ENCODE results near the gene CLDN2. TPM values are rescaled to one million over a fixed set of nuclear protein-coding genes. Genes with fewer than 3 reads are reported as not detected.

Gene CLDN2
- total RNA-seq, 1 donor = not detected

DNA sequence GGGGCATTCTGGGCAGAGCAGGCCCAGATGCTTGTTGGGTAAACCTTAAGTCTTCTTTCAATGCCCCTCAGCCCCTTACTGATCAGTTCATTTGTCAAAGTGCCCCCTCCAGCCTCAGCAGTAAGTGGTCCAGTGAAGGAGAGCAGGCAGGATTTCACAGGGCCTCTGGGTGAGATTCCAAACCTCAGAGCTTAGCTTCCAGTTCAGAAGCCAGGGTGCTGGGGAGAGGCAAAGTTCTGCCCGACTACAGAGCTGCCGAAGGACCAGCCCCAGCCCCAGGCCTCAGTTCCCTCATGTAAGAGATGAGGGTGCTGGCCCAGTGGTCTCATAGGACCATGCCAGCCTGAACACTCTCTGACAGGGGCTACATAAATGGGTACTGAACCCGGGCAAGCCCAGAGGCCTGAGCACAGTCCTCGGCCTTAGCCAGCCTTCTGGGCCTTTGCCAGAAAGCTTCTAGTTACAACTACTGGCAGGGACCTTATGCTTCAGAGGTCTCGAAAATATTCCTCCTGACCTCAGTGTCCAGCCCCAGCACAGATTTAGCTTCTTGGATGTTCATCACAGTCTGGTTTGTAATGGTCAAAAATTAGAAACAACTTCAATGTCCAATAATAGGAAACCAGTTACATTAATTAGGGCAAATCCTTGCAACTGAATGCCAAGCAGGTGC is 16.2 kb upstream of the CLDN2 start:
- H3K9me3 ChIP-seq (ENCODE audit: low read depth, low read length) = no peaks in the 10 kb centered on the region

DNA sequence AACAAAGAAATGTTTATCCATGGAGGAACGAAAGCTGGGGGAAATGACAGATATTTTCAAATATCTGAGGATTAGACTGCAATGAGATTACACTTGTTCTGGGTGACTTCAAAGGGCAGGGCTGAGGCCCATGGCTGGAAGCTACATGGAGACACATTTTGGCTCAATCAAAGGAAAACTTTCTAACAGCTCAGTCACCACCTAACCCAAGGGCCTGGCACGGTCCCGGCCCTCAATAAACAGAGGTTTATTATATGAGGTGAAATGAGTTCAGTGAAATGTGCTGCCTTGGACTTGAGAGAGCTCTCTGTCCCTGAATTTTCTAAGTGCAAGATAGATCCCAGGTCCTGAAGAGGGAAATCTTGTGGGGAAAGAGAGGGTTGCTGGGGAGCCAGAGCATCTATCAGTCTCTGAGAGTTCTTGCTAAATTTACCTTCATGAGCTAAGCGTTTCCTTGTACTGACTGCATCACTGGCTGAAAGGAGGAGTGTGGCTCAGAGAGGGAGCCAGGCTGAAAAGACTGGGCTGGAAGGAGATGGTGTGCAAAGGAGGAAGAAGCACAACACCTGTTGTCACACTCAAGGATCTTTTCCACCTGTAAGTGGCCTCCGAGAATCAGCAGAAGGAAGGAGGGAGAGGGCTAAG is 15.0 kb upstream of the CLDN2 start:
- Histone ChIP-seq H3K27me3 (ENCODE audit: insufficient read depth, low read length) (no peaks in the 10 kb centered on the region), H3K4me3 (ENCODE audit: low read length) (no peak overlapping the region), H3K4me1 (ENCODE audit: insufficient read depth, low read length) (no peaks in the 10 kb centered on the region), H3K9me3 (ENCODE audit: low read depth, low read length) (no peaks in the 10 kb centered on the region)

More for the DNA sequence above, 16.2 kb upstream of the CLDN2 start:
- Histone ChIP-seq H3K4me1 (ENCODE audit: insufficient read depth, low read length) (no peaks in the 10 kb centered on the region), H3K27me3 (ENCODE audit: insufficient read depth, low read length) (no peaks in the 10 kb centered on the region), H3K4me3 (ENCODE audit: low read length) (no peak overlapping the region)

DNA sequence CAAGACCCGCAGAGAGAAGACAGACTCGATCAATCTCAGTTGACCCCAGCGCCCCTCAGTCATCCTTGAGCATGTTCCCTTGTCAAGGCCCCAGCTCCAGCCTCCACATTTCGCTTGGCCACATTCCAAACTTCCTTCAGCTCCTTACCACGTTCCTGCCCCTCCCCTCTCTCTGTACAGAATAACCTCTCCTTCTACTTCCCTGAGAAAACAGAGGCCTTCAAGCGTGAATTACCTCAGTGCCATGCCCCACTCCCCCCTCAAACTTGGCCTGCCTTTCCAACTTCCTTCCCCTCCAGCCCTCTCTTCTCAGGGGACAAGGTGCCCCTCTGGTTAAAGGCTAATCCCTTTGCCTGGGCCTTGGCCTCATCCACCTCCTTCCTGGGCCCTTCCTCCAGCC is 13.8 kb upstream of the CLDN2 start:
- no peak overlapping the region for H3K4me3 ChIP-seq (ENCODE audit: low read length)
- H3K4me1 ChIP-seq (ENCODE audit: insufficient read depth, low read length) = no peaks in the 10 kb centered on the region
- no peaks in the 10 kb centered on the region for H3K9me3 ChIP-seq (ENCODE audit: low read depth, low read length)
- H3K27me3 ChIP-seq (ENCODE audit: insufficient read depth, low read length) = no peaks in the 10 kb centered on the region

DNA sequence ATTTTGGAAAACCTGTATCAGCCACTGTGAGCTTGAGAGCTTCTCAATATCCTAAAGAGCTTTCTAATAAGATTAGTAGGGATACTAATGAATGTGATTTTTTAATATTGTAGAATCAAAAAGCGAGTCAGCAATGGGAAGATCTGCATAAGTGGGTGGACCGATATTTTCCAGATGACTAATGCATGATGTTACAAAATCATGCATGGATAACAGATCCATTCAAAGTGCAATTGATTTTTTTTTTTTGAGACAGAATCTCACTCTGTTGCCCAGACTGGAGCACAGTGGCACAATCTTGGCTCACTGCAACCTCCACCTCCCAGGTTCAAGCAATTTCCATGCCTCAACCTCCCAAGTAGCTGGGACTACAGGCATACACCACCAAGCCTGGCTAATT is 7.3 kb upstream of the CLDN2 start:
- H3K27me3 ChIP-seq (ENCODE audit: insufficient read depth, low read length) = no peaks in the 10 kb centered on the region
- H3K4me1 ChIP-seq (ENCODE audit: insufficient read depth, low read length) = no peaks in the 10 kb centered on the region
- H3K4me3 ChIP-seq (ENCODE audit: low read length) = no peak overlapping the region
- no peaks in the 10 kb centered on the region for H3K9me3 ChIP-seq (ENCODE audit: low read depth, low read length)

DNA sequence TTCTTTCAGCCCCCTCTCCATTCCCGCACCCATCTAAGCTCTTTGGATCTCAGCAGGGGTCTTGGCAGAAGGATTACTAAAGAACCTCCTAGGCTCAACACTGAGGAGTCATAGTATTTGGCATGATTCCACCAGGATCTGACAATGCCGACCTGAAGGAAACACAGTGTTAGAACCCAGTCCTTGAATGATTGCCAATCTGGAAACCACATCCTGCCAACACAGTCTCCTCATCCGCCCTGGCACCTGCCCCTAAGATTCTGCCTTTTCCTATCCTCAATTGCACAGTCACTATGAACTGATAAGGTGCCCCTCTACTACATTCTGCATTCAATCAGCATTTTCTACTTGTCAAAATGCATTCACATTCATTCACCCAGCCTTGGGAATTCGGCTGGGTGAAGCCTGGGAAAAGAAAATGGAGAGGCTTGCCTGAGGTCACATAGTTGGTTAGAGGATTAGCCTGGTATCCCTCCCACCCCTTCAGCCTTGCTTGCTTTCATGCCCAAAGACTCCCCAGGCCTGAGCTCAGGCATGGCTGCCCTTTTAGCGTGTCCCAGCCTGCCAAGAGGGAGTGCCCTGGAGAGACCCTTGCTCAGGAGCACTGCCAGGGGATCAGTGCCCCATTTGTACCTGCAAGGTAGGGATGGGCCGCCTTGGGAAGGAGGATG is 2.2 kb upstream of the CLDN2 start:
- no peaks in the 10 kb centered on the region for H3K9me3 ChIP-seq (ENCODE audit: low read depth, low read length)
- H3K4me1 ChIP-seq (ENCODE audit: insufficient read depth, low read length) = peaks cover 4% of the 10 kb centered on the region
- H3K27me3 ChIP-seq (ENCODE audit: insufficient read depth, low read length) = no peaks in the 10 kb centered on the region
- no peak overlapping the region for H3K4me3 ChIP-seq (ENCODE audit: low read length)

DNA sequence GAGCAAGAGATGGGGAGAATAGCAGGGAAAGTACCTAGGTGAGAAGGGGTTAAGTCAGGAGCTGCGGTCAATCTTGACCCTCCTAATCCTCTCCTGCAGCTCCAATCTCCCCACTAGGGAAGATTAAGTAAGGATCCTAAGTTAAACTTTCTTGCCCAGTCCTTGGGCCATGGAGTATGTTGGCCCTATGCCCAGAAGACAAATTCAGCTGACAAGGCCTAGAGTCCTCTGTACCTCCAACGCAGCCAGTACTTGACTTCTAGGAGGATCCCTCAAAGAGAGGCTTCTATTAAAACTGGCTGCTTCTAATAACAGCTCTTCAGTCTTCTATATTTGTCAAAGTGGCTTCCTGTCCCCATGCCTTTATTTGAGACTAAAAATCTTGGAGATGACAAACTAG is 1.4 kb downstream of the CLDN2 start:
- no peaks in the 10 kb centered on the region for H3K9me3 ChIP-seq (ENCODE audit: low read depth, low read length)
- peaks cover 4% of the 10 kb centered on the region for H3K4me1 ChIP-seq (ENCODE audit: insufficient read depth, low read length)
- no peak overlapping the region for H3K4me3 ChIP-seq (ENCODE audit: low read length)
- no peaks in the 10 kb centered on the region for H3K27me3 ChIP-seq (ENCODE audit: insufficient read depth, low read length)

DNA sequence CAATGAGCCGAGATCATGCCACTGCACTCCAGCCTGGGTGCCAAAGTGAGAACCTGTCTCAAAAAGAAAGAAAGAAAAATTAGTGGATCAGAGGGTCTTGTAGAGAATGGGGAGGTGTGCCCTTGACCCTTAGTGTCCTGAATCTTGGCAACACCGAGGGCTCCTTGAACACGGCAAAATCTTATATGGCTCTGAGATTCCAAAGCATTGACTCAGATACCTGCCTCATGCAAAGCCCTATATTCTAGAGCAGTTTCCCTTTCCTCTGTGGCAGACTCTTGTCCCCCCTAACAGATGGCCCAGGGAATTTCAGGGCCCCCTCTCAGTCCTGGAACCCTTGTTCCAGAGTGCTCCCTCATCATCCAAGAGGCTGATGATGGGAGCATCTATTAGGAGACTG is 6.8 kb downstream of the CLDN2 start:
- Histone ChIP-seq H3K9me3 (ENCODE audit: low read depth, low read length) (no peaks in the 10 kb centered on the region), H3K4me3 (ENCODE audit: low read length) (no peak overlapping the region), H3K27me3 (ENCODE audit: insufficient read depth, low read length) (no peaks in the 10 kb centered on the region), H3K4me1 (ENCODE audit: insufficient read depth, low read length) (no peaks in the 10 kb centered on the region)

DNA sequence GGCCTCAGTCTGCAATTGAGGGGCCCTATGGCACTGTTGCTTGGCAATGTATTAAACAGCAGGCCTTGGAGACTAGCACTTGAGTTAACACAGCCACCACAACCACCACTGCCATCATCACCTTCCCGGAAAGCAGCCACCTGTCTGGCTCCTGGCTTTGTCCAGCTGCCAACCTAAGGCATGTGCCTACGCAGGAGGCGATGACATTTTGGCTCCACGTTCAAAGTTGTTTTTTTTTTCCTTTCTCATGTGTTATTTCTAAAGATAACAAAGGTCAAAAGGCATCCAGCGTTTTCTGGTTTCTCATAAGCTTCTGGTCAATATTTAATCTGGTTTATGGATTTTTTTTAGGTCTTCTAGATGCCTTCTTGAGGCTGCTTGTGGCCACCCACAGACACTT is 7.5 kb downstream of the CLDN2 start:
- Histone ChIP-seq H3K27me3 (ENCODE audit: insufficient read depth, low read length) (no peaks in the 10 kb centered on the region), H3K4me3 (ENCODE audit: low read length) (no peak overlapping the region), H3K9me3 (ENCODE audit: low read depth, low read length) (no peaks in the 10 kb centered on the region), H3K4me1 (ENCODE audit: insufficient read depth, low read length) (no peaks in the 10 kb centered on the region)

DNA sequence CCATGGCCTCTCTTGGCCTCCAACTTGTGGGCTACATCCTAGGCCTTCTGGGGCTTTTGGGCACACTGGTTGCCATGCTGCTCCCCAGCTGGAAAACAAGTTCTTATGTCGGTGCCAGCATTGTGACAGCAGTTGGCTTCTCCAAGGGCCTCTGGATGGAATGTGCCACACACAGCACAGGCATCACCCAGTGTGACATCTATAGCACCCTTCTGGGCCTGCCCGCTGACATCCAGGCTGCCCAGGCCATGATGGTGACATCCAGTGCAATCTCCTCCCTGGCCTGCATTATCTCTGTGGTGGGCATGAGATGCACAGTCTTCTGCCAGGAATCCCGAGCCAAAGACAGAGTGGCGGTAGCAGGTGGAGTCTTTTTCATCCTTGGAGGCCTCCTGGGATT is 8.0 kb downstream of the CLDN2 start:
- H3K4me3 ChIP-seq (ENCODE audit: low read length) = no peak overlapping the region

DNA sequence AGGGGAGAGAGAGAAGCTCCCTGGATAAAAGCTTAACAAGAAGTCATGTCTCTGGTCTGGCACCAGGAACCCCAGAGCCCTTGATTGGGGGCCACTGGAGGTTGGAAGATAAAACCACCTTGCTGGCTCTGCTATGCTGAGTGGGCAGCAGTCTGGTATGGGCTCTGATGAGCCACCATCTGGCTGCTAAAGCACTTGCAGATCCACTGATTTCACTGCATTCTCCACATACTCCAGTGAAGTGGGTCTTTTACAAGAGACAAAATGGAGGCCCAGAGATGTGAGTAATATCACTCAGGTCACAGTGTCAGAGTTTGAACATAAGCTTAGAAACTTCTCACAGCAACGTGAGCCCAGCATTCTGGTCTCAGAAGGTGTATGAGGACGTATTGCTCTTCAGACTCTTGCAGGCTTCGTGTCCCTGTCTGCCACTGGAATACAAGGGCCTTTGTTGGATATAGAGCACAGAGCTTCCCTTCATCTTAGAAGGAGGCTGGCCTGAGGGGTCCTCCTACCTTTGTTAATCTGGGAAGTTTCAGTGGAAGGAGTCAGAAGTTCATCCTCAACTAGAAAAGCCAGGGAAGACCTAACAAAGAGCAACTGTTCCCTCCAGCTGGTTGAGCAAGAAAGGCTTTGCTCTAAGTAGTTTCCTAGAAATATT is 11.8 kb downstream of the CLDN2 start:
- Histone ChIP-seq H3K9me3 (ENCODE audit: low read depth, low read length) (no peaks in the 10 kb centered on the region), H3K27me3 (ENCODE audit: insufficient read depth, low read length) (no peaks in the 10 kb centered on the region), H3K4me3 (ENCODE audit: low read length) (no peak overlapping the region), H3K4me1 (ENCODE audit: insufficient read depth, low read length) (no peaks in the 10 kb centered on the region)

More for the DNA sequence above, 8.0 kb downstream of the CLDN2 start:
- no peaks in the 10 kb centered on the region for H3K27me3 ChIP-seq (ENCODE audit: insufficient read depth, low read length)
- H3K9me3 ChIP-seq (ENCODE audit: low read depth, low read length) = no peaks in the 10 kb centered on the region
- no peaks in the 10 kb centered on the region for H3K4me1 ChIP-seq (ENCODE audit: insufficient read depth, low read length)

DNA sequence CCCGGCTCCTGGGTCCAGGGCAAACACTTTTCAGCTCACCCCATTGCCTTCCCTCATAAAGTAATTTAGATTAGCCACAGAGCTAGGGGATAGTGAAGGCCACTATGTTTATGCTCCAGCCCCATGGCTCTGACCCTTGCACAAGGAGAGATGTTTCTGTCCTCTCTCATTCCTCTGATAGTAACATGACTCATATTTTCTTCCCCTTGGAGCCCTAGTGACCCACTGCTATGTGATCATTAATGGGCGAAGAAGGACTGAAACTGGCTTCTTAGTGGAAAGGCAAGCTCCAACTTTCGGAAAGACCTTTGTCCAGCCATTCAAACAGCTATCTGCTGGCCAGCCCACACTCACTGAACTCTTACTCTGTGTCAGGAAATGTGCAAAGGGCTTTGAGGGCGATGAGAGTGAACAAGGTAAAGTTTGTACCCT is 12.3 kb downstream of the CLDN2 start:
- Histone ChIP-seq H3K27me3 (ENCODE audit: insufficient read depth, low read length) (no peaks in the 10 kb centered on the region), H3K4me3 (ENCODE audit: low read length) (no peak overlapping the region), H3K4me1 (ENCODE audit: insufficient read depth, low read length) (no peaks in the 10 kb centered on the region), H3K9me3 (ENCODE audit: low read depth, low read length) (no peaks in the 10 kb centered on the region)

DNA sequence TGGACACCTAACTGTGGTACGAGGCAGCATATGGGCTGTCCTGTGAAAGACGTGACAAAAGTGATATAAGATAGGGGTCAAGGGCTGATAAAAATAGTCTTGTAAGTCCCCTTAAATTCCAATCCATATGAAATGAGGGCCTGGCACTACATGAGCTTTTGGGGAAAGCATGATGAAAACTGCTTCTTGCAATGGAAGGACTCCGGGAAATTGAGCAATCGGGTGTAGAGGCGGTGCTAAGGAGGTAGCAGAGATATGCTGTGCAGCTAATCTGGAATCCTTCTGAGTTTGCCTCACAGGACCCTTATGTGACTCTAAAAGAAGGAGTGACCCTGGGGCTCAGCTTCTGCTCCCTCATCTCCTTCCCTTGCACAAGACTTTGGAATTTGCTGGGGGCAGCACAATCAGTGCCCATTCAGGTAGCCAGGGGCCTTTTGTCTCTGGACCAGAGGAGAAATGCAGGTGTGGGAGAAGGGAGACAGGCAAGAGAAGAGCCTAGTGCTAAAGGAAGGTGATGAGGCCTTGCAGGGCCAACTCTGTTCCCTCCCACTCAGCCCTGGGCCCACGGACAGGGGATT is 12.8 kb downstream of the CLDN2 start:
- Histone ChIP-seq H3K4me1 (ENCODE audit: insufficient read depth, low read length) (no peaks in the 10 kb centered on the region), H3K4me3 (ENCODE audit: low read length) (no peak overlapping the region), H3K27me3 (ENCODE audit: insufficient read depth, low read length) (no peaks in the 10 kb centered on the region), H3K9me3 (ENCODE audit: low read depth, low read length) (no peaks in the 10 kb centered on the region)

DNA sequence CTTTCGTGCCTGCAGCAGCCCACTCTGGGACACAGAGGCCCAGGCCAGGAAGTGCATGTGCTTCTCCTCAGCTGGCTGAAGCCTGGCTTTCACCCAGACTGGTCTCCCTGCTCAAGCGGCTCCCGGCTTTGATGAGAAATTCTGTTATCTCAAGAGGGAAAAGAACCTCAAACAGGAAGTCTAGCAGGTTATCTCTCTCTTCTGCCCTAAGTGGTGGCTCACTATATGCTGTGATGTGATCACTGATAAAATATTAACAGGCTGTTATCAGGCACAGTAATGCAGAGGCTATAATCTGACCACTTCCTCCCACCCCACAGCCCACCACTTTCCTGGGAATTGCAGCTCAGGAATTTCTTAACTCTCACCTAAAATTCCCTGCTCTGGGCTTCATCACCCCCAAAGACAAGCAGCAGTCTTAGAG is 13.3 kb downstream of the CLDN2 start:
- Histone ChIP-seq H3K9me3 (ENCODE audit: low read depth, low read length) (no peaks in the 10 kb centered on the region), H3K4me3 (ENCODE audit: low read length) (no peak overlapping the region), H3K4me1 (ENCODE audit: insufficient read depth, low read length) (no peaks in the 10 kb centered on the region), H3K27me3 (ENCODE audit: insufficient read depth, low read length) (no peaks in the 10 kb centered on the region)

DNA sequence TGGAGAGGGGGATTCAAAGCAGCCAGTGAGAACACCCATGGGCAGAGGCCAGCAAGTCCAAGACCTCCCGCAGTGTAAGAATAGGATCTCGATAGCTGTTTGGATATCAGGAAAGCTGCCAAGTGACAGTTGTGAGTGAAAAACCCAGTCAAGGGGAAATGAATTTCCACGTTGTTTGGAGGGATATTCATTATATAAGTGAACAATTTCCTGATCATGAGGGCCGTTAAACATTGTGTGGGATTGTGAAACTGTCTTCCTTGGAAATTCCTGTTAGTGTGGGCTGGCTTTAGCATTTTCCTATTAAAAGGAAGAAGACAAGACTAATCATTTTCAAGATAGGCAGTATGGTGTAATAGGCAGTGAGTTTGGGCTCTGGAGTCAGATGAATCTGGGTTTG is 15.0 kb downstream of the CLDN2 start:
- Histone ChIP-seq H3K4me3 (ENCODE audit: low read length) (no peak overlapping the region), H3K9me3 (ENCODE audit: low read depth, low read length) (no peaks in the 10 kb centered on the region), H3K27me3 (ENCODE audit: insufficient read depth, low read length) (no peaks in the 10 kb centered on the region), H3K4me1 (ENCODE audit: insufficient read depth, low read length) (no peaks in the 10 kb centered on the region)

DNA sequence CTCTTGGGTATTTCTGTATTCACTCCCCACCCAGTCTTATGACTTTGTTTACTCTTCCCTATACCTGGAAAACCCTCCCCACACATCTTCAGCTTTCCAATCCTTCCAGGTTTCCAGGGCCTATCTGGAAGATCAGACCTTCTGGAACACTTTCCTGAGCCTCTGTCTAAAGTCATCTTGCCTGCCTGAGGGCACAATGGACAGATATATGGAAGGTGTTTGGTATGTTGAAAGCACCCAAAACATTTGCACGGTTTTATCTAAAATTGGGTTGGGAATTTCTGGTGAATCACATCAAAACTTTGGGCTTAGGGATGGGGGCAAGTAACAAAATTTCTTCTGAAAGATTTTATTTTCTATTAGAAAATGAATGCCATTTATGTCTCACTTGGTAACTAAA is 16.0 kb downstream of the CLDN2 start:
- Histone ChIP-seq H3K9me3 (ENCODE audit: low read depth, low read length) (no peaks in the 10 kb centered on the region), H3K4me3 (ENCODE audit: low read length) (no peak overlapping the region), H3K4me1 (ENCODE audit: insufficient read depth, low read length) (no peaks in the 10 kb centered on the region), H3K27me3 (ENCODE audit: insufficient read depth, low read length) (no peaks in the 10 kb centered on the region)

Data from mononuclear cell (primary cell).